ENCODE results near the gene C15orf39. TPM values are rescaled to one million over a fixed set of nuclear protein-coding genes. Genes with fewer than 3 reads are reported as not detected.

Gene C15orf39
- total and polyA plus RNA-seq, 2 experiments from 2014 or later = 13.4 to 54.1 TPM

- no peak overlapping the region for H3K27ac Mint-ChIP-seq
- H3K4me1 ChIP-seq (ENCODE audit: insufficient read depth) = peaks cover 9% of the 10 kb centered on the region
- TF ChIP-seq ZNF462 (CRISPR knock-in tag; IDR thresholded peaks at IDR 0.05) = no peak
- TF ChIP-seq CREB1 (CRISPR knock-in tag; IDR thresholded peaks at IDR 0.05; ENCODE audit: low read depth) = no peak
- TF ChIP-seq EZH2 (IDR thresholded peaks at IDR 0.05; ENCODE audit: low read depth, unreplicated experiment) = no peak
- TF ChIP-seq JUNB (IDR thresholded peaks at IDR 0.05; ENCODE audit: unreplicated experiment) = no peak
- no peak for TF ChIP-seq EZH2phosphoT487 (IDR thresholded peaks at IDR 0.05; ENCODE audit: unreplicated experiment)
- TF ChIP-seq POLR2AphosphoS5 (IDR thresholded peaks at IDR 0.05; ENCODE audit: low read depth) = no peak
- no peak for TF ChIP-seq ZNF331 (CRISPR knock-in tag; IDR thresholded peaks at IDR 0.05; ENCODE audit: low read depth)
- no peak for TF ChIP-seq REST (IDR thresholded peaks at IDR 0.05; ENCODE audit: unreplicated experiment)
- DNase-seq (ENCODE audit: low spot score) (no peak), ATAC-seq (no peak)
- no peaks in the 10 kb centered on the region for H3F3A ChIP-seq (replicated peaks; ENCODE audit: low read depth)
- no peaks in the 10 kb centered on the region for H3K27me3 ChIP-seq (ENCODE audit: insufficient read depth)
- peaks cover 12% of the 10 kb centered on the region for H3K9me3 Mint-ChIP-seq
- H3K79me2 ChIP-seq (replicated peaks; ENCODE audit: insufficient read depth) = no peaks in the 10 kb centered on the region
- no peak overlapping the region for H3K4me3 Mint-ChIP-seq
- peaks cover 10% of the 10 kb centered on the region; the same call in 2 of the 3 replicates for H3K4me1 Mint-ChIP-seq
- H4K20me1 ChIP-seq (replicated peaks; ENCODE audit: insufficient read depth) = no peaks in the 10 kb centered on the region
- H3K36me3 ChIP-seq (ENCODE audit: insufficient read depth) = peaks cover 6% of the 10 kb centered on the region; the same call in 1 of the 2 replicates
- H3K4me2 ChIP-seq = no peak overlapping the region
- H3K9me2 ChIP-seq (ENCODE audit: insufficient read depth) = no peaks in the 10 kb centered on the region
- no peak overlapping the region for H3K4me3 ChIP-seq
- no peak overlapping the region for H2AFZ ChIP-seq
- H3K36me3 Mint-ChIP-seq (ENCODE audit: low read depth) = peaks cover 8% of the 10 kb centered on the region; the same call in 2 of the 3 replicates
- no peak overlapping the region for H3K27ac ChIP-seq (ENCODE audit: low read depth)
- H3K27me3 Mint-ChIP-seq (ENCODE audit: insufficient read depth, low read depth, poor library complexity) = peaks cover 10% of the 10 kb centered on the region
Measured at GRCh38 chr15:75161106-75161916, 40.4 kb upstream of the C15orf39 start.

Measured in GM23338 (cell line).